SK-N-SH (cell line): ENCODE data around the gene CXCL1. TPM values are rescaled to one million over a fixed set of nuclear protein-coding genes. Genes with fewer than 3 reads are reported as not detected.

ENCODE experiments used
- CTCF ChIA-PET: fragments of 300-600, 350-600 bp; formaldehyde crosslinking; extraction: SDS; loops from one replicate; lab custom pipeline; 2021; lab: Yijun Ruan, JAX
- POLR2A ChIA-PET: fragments of 350-600 bp; sonication (Branson Sonifier 250); formaldehyde crosslinking; extraction: SDS; loops from one replicate; lab custom pipeline; 2020; ENCODE audit warnings: antibody characterized with exemption, inconsistent platforms; lab: Yijun Ruan, JAX
- DNase-seq: peaks from one replicate; pipeline ENCODE4 v3.0.0; 2012
- H2AFZ ChIP-seq: fragments of 200-600 bp; sonication (generic); 2 replicates; pipeline ENCODE4 v1.8.1; 2016; ENCODE audit warnings: antibody characterized with exemption, mild to moderate bottlenecking, low read depth
- H3F3A ChIP-seq: fragments of 200-600 bp; sonication (generic); replicated peaks from 2 replicates; pipeline ENCODE3; 2016; ENCODE audit warnings: antibody characterized with exemption, mild to moderate bottlenecking; ENCODE audit not compliant: insufficient read depth
- H3K27ac ChIP-seq, 2 experiments: fragments of 200-500 bp in 1 of 2; fragments of 200-600 bp in 1 of 2; sonication (Bioruptor generic) in 1 of 2; sonication (generic), shearing (Covaris generic) in 1 of 2; 2 replicates each; pipeline versions ENCODE4 v1.5.1 to v1.6.1; 2014 to 2016; ENCODE audit warnings: low read depth in 2 of 2, inconsistent platforms in 1 of 2, low read length in 1 of 2, mild to moderate bottlenecking in 1 of 2, mixed read lengths in 1 of 2
- H3K27me3 ChIP-seq: fragments of 200-600 bp; sonication (generic), shearing (Covaris generic); 2 replicates; pipeline ENCODE4 v1.6.1; 2016; ENCODE audit warnings: mixed run types; ENCODE audit not compliant: insufficient read depth
- H3K36me3 ChIP-seq, 2 experiments: fragments of 200-500 bp in 1 of 2; fragments of 200-600 bp in 1 of 2; sonication (Bioruptor generic) in 1 of 2; sonication (generic) in 1 of 2; replicated peaks in 1 of 2; 2 replicates each; pipeline versions ENCODE3 to v1.5.1; 2014 to 2016; ENCODE audit warnings: low read length in 1 of 2, mild to moderate bottlenecking in 1 of 2; ENCODE audit not compliant: insufficient read depth in 2 of 2, control insufficient read depth in 1 of 2
- H3K4me1 ChIP-seq, 2 experiments: fragments of 200-500 bp in 1 of 2; fragments of 200-600 bp in 1 of 2; sonication (Bioruptor generic) in 1 of 2; sonication (generic), shearing (Covaris generic) in 1 of 2; 2 replicates each; pipeline versions ENCODE4 v1.5.1 to v1.6.1; 2014 to 2016; ENCODE audit warnings: low read depth in 1 of 2, low read length in 1 of 2, mixed run types in 1 of 2; ENCODE audit not compliant: insufficient read depth in 2 of 2, control insufficient read depth in 1 of 2
- H3K4me2 ChIP-seq: fragments of 200-600 bp; sonication (generic), shearing (Covaris generic); 2 replicates; pipeline ENCODE4 v1.6.1; 2017; ENCODE audit warnings: mixed run types
- H3K4me3 ChIP-seq, 2 experiments: fragments of 200-500 bp in 1 of 2; fragments of 200-600 bp in 1 of 2; sonication (Bioruptor generic) in 1 of 2; sonication (generic), shearing (Covaris generic) in 1 of 2; 2 replicates each; pipeline versions ENCODE4 v1.5.1 to v1.8.1; 2014 to 2016; ENCODE audit warnings: low read depth in 2 of 2, inconsistent platforms in 1 of 2, low read length in 1 of 2, mild to moderate bottlenecking in 1 of 2, mixed read lengths in 1 of 2, moderate library complexity in 1 of 2
- H3K79me2 ChIP-seq: fragments of 200-600 bp; sonication (generic); 2 replicates; pipeline ENCODE4 v1.8.1; 2017; ENCODE audit warnings: mild to moderate bottlenecking; ENCODE audit not compliant: insufficient read depth
- H3K9ac ChIP-seq: fragments of 200-600 bp; sonication (generic); 2 replicates; pipeline ENCODE4 v1.6.1; 2017; ENCODE audit warnings: mixed run types
- H3K9me2 ChIP-seq: fragments of 200-600 bp; sonication (generic); 2 replicates; pipeline ENCODE4 v1.6.1; 2017; ENCODE audit warnings: mixed run types
- H3K9me3 ChIP-seq: fragments of 200-600 bp; sonication (generic); 2 replicates; pipeline ENCODE4 v1.6.1; 2017; ENCODE audit warnings: mixed run types, mild to moderate bottlenecking, moderate library complexity
- H4K20me1 ChIP-seq: fragments of 200-600 bp; sonication (generic); 2 replicates; pipeline ENCODE4 v1.6.1; 2017; ENCODE audit warnings: mild to moderate bottlenecking, mixed run types; ENCODE audit not compliant: insufficient read depth
- CTCF ChIP-seq: fragments of 200-600 bp; sonication (generic); IDR thresholded peaks from 2 replicates; pipeline ENCODE4 v1.6.1; 2017; ENCODE audit warnings: antibody characterized with exemption, mild to moderate bottlenecking, moderate library complexity
- EZH2phosphoT487 ChIP-seq: fragments of 200-600 bp; sonication (generic); IDR thresholded peaks from 2 replicates; pipeline ENCODE4 v1.6.1; 2017; ENCODE audit warnings: low read depth, mixed run types, mild to moderate bottlenecking, antibody characterized with exemption, moderate library complexity, borderline replicate concordance
- FOSL2 ChIP-seq: IDR thresholded peaks from 2 replicates; pipeline ENCODE4 v1.4.0; 2012; ENCODE audit warnings: low read depth, mild to moderate bottlenecking, moderate library complexity, borderline replicate concordance
- FOXM1 ChIP-seq: IDR thresholded peaks from 2 replicates; pipeline ENCODE4 v1.4.0; 2012; ENCODE audit warnings: low read depth, mild to moderate bottlenecking
- JUND ChIP-seq: IDR thresholded peaks from 2 replicates; pipeline ENCODE4 v1.4.0; 2012
- MXI1 ChIP-seq: IDR thresholded peaks from 2 replicates; pipeline ENCODE4 v1.6.1; 2012; ENCODE audit warnings: mild to moderate bottlenecking, low read depth, low read length, improper control_type of control experiment
- NFIC ChIP-seq: IDR thresholded peaks from 2 replicates; pipeline ENCODE4 v1.4.0; 2012; ENCODE audit warnings: borderline replicate concordance
- NRF1 ChIP-seq: IDR thresholded peaks from 2 replicates; pipeline ENCODE4 v1.6.1; 2012; ENCODE audit warnings: low read depth, mild to moderate bottlenecking, low read length
- RFX5 ChIP-seq: IDR thresholded peaks from 2 replicates; pipeline ENCODE4 v1.6.1; 2012; ENCODE audit warnings: mild to moderate bottlenecking, improper control_type of control experiment, low read length
- RXRA ChIP-seq: IDR thresholded peaks from 2 replicates; pipeline ENCODE4 v1.4.0; 2012; ENCODE audit warnings: low read depth, mild to moderate bottlenecking, borderline replicate concordance
- SMC3 ChIP-seq: IDR thresholded peaks from 2 replicates; pipeline ENCODE4 v1.6.1; 2012; ENCODE audit warnings: low read depth, low read length, improper control_type of control experiment
- TAF1 ChIP-seq: IDR thresholded peaks from 2 replicates; pipeline ENCODE4 v1.6.1; 2012; ENCODE audit warnings: low read depth, mild to moderate bottlenecking, low read length, moderate library complexity, borderline replicate concordance
- TCF12 ChIP-seq: IDR thresholded peaks from 2 replicates; pipeline ENCODE4 v1.4.0; 2012
- TEAD4 ChIP-seq: IDR thresholded peaks from 2 replicates; pipeline ENCODE4 v1.4.0; 2012; ENCODE audit warnings: mild to moderate bottlenecking, borderline replicate concordance; ENCODE audit not compliant: insufficient read depth
- WGBS: methylation state at CpG from one replicate; pipeline ENCODE4 v1.1.6; 2017; ENCODE audit warnings: low lambda C conversion rate; 5-methylcytosine and 5-hydroxymethylcytosine counted together
- polyA plus RNA-seq, 3 experiments: library from polyadenylated mRNA; depleted of rRNA; stranded (reverse); fragments of >200 nt; gene quantifications; 2 replicates each; pipeline ENCODE4 v1.2.3, GENCODE V29; 2012
- TF ChIP-seq, protein P1 (sequence below): fragments of 150-350 bp; IDR thresholded peaks from 2 replicates; pipeline ENCODE4 v1.6.1; 2016; ENCODE audit warnings: mild to moderate bottlenecking, low read depth, low read length
- TF ChIP-seq, protein P2 (sequence below): IDR thresholded peaks from 2 replicates; pipeline ENCODE4 v1.4.0; 2012; ENCODE audit warnings: low read depth, borderline replicate concordance

CXCL1 gene
- polyA plus RNA-seq, 1 of the 3 experiments (the other 2 are of a cell fraction), result 0.12 TPM

DNA sequence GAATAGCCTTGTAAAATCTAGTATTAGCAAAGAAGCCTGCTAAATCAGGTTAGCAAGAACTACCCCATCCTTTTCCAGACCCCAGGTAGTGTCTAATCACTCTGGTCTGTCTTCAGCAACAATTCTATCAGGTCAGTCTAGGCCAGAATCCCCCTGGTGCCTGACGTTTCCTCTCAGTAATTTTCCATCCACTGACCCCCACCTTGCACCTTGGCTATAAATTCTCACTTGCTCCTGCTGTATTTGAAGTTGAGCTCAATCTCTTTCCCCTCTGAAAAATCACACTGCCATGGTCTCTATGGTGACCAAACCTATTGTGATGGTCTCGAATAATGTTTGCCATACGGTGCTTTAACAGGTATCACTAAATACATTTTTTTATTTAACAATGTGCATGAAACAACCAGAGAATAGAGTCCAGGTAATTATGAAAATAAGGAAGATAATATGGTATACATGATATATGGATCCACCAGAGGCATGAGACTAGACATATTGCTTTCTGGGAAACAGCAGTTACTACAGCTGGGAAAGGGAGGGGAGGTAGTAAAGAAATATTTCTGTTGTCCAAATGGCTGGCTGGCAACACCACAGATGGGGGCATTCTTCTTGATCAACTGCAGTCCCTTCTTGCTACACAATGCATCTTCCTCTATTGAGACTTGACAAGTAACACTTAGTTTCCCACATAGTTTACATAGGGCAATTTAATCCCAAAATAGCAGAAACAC is 33.8 kb downstream of the CXCL1 start (continued):
- TF ChIP-seq CTCF, result no peak

DNA sequence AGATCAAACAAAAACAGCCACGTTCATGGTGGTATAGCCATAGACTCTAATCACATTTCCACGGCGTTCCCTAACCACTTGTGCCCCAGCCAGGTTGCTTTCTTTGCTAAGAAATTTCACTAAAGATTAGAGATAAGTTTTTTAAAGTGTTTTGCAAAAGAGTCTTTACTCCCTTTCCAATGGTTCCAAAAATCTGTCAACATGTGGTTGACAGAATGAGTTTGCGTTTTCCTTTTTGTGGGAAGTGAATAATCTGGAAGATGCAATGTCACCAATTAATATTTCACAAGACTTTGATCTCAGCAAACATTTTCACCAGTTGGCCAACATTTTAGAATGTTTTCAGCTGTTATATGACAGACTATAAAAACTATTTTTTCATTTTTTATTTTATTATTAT is 35.3 kb downstream of the CXCL1 start:
- no peaks in the 10 kb centered on the region for H3K4me1 ChIP-seq
- no peaks in the 10 kb centered on the region for H3K9me3 ChIP-seq
- no peaks in the 10 kb centered on the region for H3K36me3 ChIP-seq
- H3K4me2 ChIP-seq, result no peak overlapping the region
- ChIA-PET POLR2A (no interaction called here), CTCF (no interaction called here)
- H3K4me3 ChIP-seq, result no peak overlapping the region
- H2AFZ ChIP-seq, result no peak overlapping the region
- no peak overlapping the region for H3K9ac ChIP-seq
- peaks cover 4% of the 10 kb centered on the region for H3F3A ChIP-seq
- H3K27me3 ChIP-seq, result no peaks in the 10 kb centered on the region; the same call in 1 of the 2 replicates
- H3K9me2 ChIP-seq, result no peaks in the 10 kb centered on the region
- TF ChIP-seq FOXM1, result no peak
- TF ChIP-seq NFIC, result no peak
- TF ChIP-seq TEAD4, result no peak
- TF ChIP-seq, all 33 proteins: peak for 0
- Histone ChIP-seq H4K20me1 (no peaks in the 10 kb centered on the region), H3K27ac (no peak overlapping the region), H3K79me2 (no peaks in the 10 kb centered on the region)
- WGBS, result 15% methylated on average over 4 of the region's 4 CpGs
- no peak for DNase-seq

GRCh38 chr4:73908965-73909364 is 39.8 kb downstream of the CXCL1 start:
- no peak overlapping the region for H3K4me3 ChIP-seq
- no peak overlapping the region for H3K4me2 ChIP-seq
- H3K27me3 ChIP-seq, result no peaks in the 10 kb centered on the region
- no peaks in the 10 kb centered on the region for H3K9me3 ChIP-seq
- ChIA-PET CTCF (no interaction called here), POLR2A (no interaction called here)
- no peak for DNase-seq
- no peaks in the 10 kb centered on the region for H4K20me1 ChIP-seq
- no peak overlapping the region for H2AFZ ChIP-seq
- no peaks in the 10 kb centered on the region for H3K36me3 ChIP-seq
- no peaks in the 10 kb centered on the region for H3K9me2 ChIP-seq
- no peak overlapping the region for H3K27ac ChIP-seq
- H3K9ac ChIP-seq, result no peak overlapping the region
- no peaks in the 10 kb centered on the region for H3K4me1 ChIP-seq
- H3F3A ChIP-seq, result no peaks in the 10 kb centered on the region
- H3K79me2 ChIP-seq, result no peaks in the 10 kb centered on the region
- TF ChIP-seq RFX5, result no peak
- TF ChIP-seq TCF12, result no peak
- no peak for TF ChIP-seq NRF1

DNA sequence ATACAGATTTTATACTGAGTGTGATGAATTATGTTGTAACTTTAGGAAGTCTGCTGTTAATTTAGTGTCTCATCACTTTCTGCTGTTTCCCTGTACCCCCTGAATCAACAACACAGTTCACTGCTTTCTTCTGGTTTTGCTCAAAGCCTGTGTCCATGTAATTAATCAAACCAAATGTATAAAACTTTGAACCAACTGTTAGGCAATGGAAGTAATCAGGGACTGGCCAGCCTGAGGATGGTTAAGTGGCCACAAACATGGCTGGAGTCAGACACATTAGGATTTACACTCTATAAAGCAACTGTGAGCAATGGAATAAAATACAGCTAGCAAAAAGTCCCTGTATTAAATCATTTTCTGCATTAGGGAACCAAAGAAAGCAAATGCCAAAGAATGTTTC is 42.6 kb downstream of the CXCL1 start:
- Histone ChIP-seq H3K36me3 (no peaks in the 10 kb centered on the region), H3K9me3 (no peaks in the 10 kb centered on the region), H4K20me1 (no peaks in the 10 kb centered on the region), H3K27me3 (no peaks in the 10 kb centered on the region), H2AFZ (no peak overlapping the region), H3K4me3 (no peak overlapping the region), H3K9me2 (no peaks in the 10 kb centered on the region), H3K79me2 (no peaks in the 10 kb centered on the region), H3K4me2 (no peak overlapping the region), H3K9ac (no peak overlapping the region), H3K27ac (no peak overlapping the region), H3K4me1 (no peaks in the 10 kb centered on the region), H3F3A (no peaks in the 10 kb centered on the region)
- ChIA-PET CTCF (no interaction called here), POLR2A (no interaction called here)
- TF ChIP-seq FOXM1 (no peak), RXRA (no peak), TAF1 (no peak), JUND (no peak), NFIC (no peak), SMC3 (no peak), EZH2phosphoT487 (no peak), FOSL2 (no peak), MXI1 (no peak)
- TF ChIP-seq, protein P1, sequence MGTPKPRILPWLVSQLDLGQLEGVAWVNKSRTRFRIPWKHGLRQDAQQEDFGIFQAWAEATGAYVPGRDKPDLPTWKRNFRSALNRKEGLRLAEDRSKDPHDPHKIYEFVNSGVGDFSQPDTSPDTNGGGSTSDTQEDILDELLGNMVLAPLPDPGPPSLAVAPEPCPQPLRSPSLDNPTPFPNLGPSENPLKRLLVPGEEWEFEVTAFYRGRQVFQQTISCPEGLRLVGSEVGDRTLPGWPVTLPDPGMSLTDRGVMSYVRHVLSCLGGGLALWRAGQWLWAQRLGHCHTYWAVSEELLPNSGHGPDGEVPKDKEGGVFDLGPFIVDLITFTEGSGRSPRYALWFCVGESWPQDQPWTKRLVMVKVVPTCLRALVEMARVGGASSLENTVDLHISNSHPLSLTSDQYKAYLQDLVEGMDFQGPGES, result no peak
- TF ChIP-seq, protein P2, sequence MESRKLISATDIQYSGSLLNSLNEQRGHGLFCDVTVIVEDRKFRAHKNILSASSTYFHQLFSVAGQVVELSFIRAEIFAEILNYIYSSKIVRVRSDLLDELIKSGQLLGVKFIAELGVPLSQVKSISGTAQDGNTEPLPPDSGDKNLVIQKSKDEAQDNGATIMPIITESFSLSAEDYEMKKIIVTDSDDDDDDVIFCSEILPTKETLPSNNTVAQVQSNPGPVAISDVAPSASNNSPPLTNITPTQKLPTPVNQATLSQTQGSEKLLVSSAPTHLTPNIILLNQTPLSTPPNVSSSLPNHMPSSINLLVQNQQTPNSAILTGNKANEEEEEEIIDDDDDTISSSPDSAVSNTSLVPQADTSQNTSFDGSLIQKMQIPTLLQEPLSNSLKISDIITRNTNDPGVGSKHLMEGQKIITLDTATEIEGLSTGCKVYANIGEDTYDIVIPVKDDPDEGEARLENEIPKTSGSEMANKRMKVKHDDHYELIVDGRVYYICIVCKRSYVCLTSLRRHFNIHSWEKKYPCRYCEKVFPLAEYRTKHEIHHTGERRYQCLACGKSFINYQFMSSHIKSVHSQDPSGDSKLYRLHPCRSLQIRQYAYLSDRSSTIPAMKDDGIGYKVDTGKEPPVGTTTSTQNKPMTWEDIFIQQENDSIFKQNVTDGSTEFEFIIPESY, result no peak
- no peak for DNase-seq
